Smooth muscle cell (in vitro differentiated cells): ENCODE results near the gene CARD18. TPM values are rescaled to one million over a fixed set of nuclear protein-coding genes. Genes with fewer than 3 reads are reported as not detected.
A peak's percentile ranks its signal among the peaks of the same experiment; 100 is the strongest.

Source experiments
- DNase-seq: peaks from one replicate; lab custom pipeline; 2025; ENCODE audit not compliant: unreplicated experiment; lab: John Stamatoyannopoulos, UW
- H2AFZ ChIP-seq: fragments of 200-600 bp; sonication (generic); 2 replicates; pipeline ENCODE4 v1.6.0; 2016; ENCODE audit warnings: antibody characterized with exemption, low read depth, mild to moderate bottlenecking
- H3F3A ChIP-seq: fragments of 200-600 bp; sonication (generic); 2 replicates; pipeline ENCODE4 v1.6.0; 2017; ENCODE audit warnings: antibody characterized with exemption, low read depth
- H3K27ac ChIP-seq: fragments of 200-600 bp; sonication (generic); 2 replicates; pipeline ENCODE4 v1.5.1; 2016; ENCODE audit warnings: low read depth, mild to moderate bottlenecking
- H3K27me3 ChIP-seq: fragments of 200-600 bp; sonication (generic); 2 replicates; pipeline ENCODE4 v1.6.1; 2016; ENCODE audit warnings: low read depth, mild to moderate bottlenecking
- H3K36me3 ChIP-seq: fragments of 200-600 bp; sonication (generic); 2 replicates; pipeline ENCODE4 v1.5.1; 2016; ENCODE audit warnings: low read depth
- H3K4me1 ChIP-seq: fragments of 200-600 bp; sonication (generic); 2 replicates; pipeline ENCODE4 v1.5.1; 2016; ENCODE audit warnings: low read depth
- H3K4me2 ChIP-seq: fragments of 200-600 bp; sonication (generic); 2 replicates; pipeline ENCODE4 v1.6.0; 2016; ENCODE audit warnings: mild to moderate bottlenecking
- H3K4me3 ChIP-seq: fragments of 200-600 bp; sonication (generic); 2 replicates; pipeline ENCODE4 v1.5.1; 2016; ENCODE audit warnings: mild to moderate bottlenecking
- H3K79me2 ChIP-seq: fragments of 200-600 bp; sonication (generic); 2 replicates; pipeline ENCODE4 v1.6.0; 2016; ENCODE audit warnings: low read depth, mild to moderate bottlenecking
- H3K9ac ChIP-seq: fragments of 200-600 bp; sonication (generic); 2 replicates; pipeline ENCODE4 v1.6.0; 2016; ENCODE audit warnings: low read depth
- H3K9me3 ChIP-seq: fragments of 200-600 bp; sonication (generic); replicated peaks from 2 replicates; pipeline ENCODE4 v1.5.1; 2016; ENCODE audit warnings: low read depth
- H4K20me1 ChIP-seq: fragments of 200-600 bp; sonication (generic); 2 replicates; pipeline ENCODE4 v1.6.0; 2016; ENCODE audit warnings: low read depth
- CTCF ChIP-seq: fragments of 200-600 bp; sonication (generic); IDR thresholded peaks from 2 replicates; pipeline ENCODE4 v1.5.1; 2017; ENCODE audit warnings: borderline replicate concordance, mild to moderate bottlenecking, antibody characterized with exemption; ENCODE audit not compliant: insufficient read depth, poor library complexity, severe bottlenecking
- WGBS: methylation state at CpG from one replicate; pipeline ENCODE4 v1.1.7; 2016; ENCODE audit warnings: low lambda C conversion rate; 5-methylcytosine and 5-hydroxymethylcytosine counted together
- polyA plus RNA-seq: library from polyadenylated mRNA; unstranded; fragments of >200 nt; fragmentation: Nextera tagmentation; extraction: Ambion mirVana; gene quantifications from 2 replicates; pipeline ENCODE4 v1.2.1, GENCODE V29; 2016
- total RNA-seq: library from RNA; depleted of rRNA; stranded (reverse); fragments of >200 nt; gene quantifications from 2 replicates; pipeline ENCODE4 v1.2.3, GENCODE V29; 2014

Gene CARD18
- total and polyA plus RNA-seq, 2 experiments from 2014 or later, result not detected

DNA sequence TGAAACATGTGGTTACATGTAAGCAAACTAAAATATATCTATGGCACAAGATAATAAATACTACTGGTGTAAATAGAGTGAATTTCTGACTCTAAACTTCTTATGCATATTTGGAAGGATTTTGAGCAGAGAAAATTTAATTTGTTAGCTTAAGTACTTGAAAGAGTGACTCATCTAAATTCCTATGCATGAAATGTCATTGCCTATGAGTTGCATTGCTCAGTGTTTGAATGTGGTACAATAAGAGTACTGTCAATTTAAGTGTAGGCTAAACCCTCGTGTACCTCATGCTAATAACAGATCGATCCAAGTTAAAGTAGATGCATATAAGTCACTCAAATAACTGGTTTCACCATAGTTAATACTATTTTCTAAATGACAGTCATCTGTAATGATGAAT, 5.3 kb upstream of the CARD18 start:
- Histone ChIP-seq H3K9ac (no peak overlapping the region), H3K79me2 (no peaks in the 10 kb centered on the region), H3K4me1 (no peaks in the 10 kb centered on the region), H3K27me3 (no peaks in the 10 kb centered on the region), H3F3A (no peaks in the 10 kb centered on the region), H3K4me2 (peak overlapping the region; percentile 58), H4K20me1 (no peaks in the 10 kb centered on the region), H3K4me3 (no peak overlapping the region), H3K36me3 (no peaks in the 10 kb centered on the region), H2AFZ (no peak overlapping the region), H3K27ac (no peak overlapping the region), H3K9me3 (no peaks in the 10 kb centered on the region)
- 51% methylated on average over 2 of the region's 2 CpGs for WGBS
- no peak for TF ChIP-seq CTCF
- DNase-seq, result no peak

DNA sequence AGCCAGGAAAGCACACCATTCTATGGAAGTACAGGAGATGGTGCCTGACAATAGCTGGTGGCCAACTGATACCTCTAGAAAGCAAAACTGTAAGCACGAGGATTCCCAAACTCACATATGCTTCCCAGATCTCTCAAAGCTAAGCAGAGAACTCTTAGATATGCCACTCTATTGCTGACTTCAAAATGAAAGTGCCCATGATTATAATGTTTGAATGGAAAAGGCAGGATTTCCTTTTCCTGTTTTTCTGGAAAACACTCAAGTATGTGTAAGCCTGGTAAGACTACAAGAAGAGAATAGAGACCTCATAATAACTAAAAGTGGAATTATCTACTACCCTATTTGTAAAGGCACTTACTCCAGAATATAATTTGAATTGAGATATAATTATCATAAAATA, 2.6 kb upstream of the CARD18 start:
- Histone ChIP-seq H3F3A (no peaks in the 10 kb centered on the region), H3K36me3 (no peaks in the 10 kb centered on the region), H3K4me2 (no peak overlapping the region), H3K27ac (no peak overlapping the region), H3K4me3 (no peak overlapping the region), H4K20me1 (no peaks in the 10 kb centered on the region), H2AFZ (no peak overlapping the region), H3K4me1 (no peaks in the 10 kb centered on the region), H3K79me2 (no peaks in the 10 kb centered on the region), H3K9me3 (no peaks in the 10 kb centered on the region), H3K27me3 (no peaks in the 10 kb centered on the region), H3K9ac (no peak overlapping the region)
- no peak for DNase-seq
- 86% methylated on average over 1 of the region's 1 CpG for WGBS
- TF ChIP-seq CTCF, result no peak

DNA sequence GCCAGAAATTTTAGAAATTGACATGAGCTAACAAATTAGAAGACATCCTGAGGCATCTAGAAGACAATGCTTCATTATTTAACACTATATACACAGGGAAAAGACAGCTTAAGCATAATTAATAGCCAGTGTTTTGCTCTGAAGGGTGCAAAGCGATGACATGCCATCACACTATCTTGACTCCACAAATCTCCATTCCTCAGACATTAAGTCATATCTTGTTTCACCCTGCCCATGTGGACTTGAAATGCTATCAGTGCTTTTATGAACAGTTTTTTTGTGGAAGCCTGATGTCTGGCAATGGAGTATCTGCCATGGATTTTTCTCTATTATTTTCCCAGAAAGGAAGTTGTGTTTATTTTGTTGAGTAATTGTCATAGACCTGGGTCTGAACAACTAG, 2.3 kb downstream of the CARD18 start:
- Histone ChIP-seq H3K79me2 (no peaks in the 10 kb centered on the region), H3K4me2 (no peak overlapping the region), H3K36me3 (no peaks in the 10 kb centered on the region), H3K9me3 (no peaks in the 10 kb centered on the region), H3F3A (no peaks in the 10 kb centered on the region), H3K27me3 (no peaks in the 10 kb centered on the region), H3K4me1 (no peaks in the 10 kb centered on the region), H3K27ac (no peak overlapping the region), H4K20me1 (no peaks in the 10 kb centered on the region), H3K9ac (no peak overlapping the region), H2AFZ (no peak overlapping the region), H3K4me3 (no peak overlapping the region)
- DNase-seq, result no peak
- no peak for TF ChIP-seq CTCF
- WGBS, result 47% methylated on average over 1 of the region's 1 CpG

DNA sequence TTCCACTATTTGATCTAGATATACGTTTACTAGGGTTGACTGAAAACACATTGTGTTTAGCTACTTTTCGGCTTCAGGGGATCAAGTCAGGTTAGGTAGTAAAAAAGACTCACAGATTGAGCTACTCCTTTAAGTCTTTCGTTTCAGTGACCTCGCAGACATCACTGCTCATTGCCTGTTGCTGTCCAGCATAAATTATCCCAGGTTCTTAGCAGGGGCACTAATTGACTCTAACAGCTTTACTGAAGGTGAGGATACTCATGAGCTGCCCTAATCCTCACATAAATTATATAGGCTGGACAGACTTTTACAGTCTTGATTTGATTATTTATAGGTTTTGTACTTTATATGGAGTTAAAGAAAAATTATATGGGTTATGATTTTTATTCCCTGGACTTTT, 3.7 kb downstream of the CARD18 start:
- H3K79me2 ChIP-seq, result no peaks in the 10 kb centered on the region
- H2AFZ ChIP-seq, result no peak overlapping the region
- 67% methylated on average over 4 of the region's 4 CpGs for WGBS
- H3K4me2 ChIP-seq, result no peak overlapping the region
- H3K36me3 ChIP-seq, result no peaks in the 10 kb centered on the region
- no peak for DNase-seq
- H3K4me1 ChIP-seq, result no peaks in the 10 kb centered on the region
- no peaks in the 10 kb centered on the region for H3K9me3 ChIP-seq
- H3K4me3 ChIP-seq, result no peak overlapping the region
- H4K20me1 ChIP-seq, result no peaks in the 10 kb centered on the region
- H3F3A ChIP-seq, result no peaks in the 10 kb centered on the region
- H3K9ac ChIP-seq, result no peak overlapping the region
- no peak overlapping the region for H3K27ac ChIP-seq
- no peak for TF ChIP-seq CTCF
- H3K27me3 ChIP-seq, result no peaks in the 10 kb centered on the region
